ENCODE results near the gene FOXP3.

GRCh38 chrX:49247916-49248811 is 16.3 kb downstream of the FOXP3 start:
- TF ChIP-seq POLR2AphosphoS5 (IDR thresholded peaks at IDR 0.05; ENCODE audit: low read depth, low read length) (no peak), CTCF (IDR thresholded peaks at IDR 0.05) (no peak), SIN3A (IDR thresholded peaks at IDR 0.05; ENCODE audit: borderline replicate concordance, insufficient read depth, low read depth, low read length) (no peak), TCF7L2 (IDR thresholded peaks at IDR 0.05; ENCODE audit: low read depth, low read length) (no peak)
